GM19324 (cell line): Measurements from ENCODE around the gene HYAL1.
"Not testable (repeated sequence)": the region's sequence is repeated elsewhere in the genome, so short reads cannot be mapped to it uniquely, and the experiment has no call there.

ENCODE experiments used
- ATAC-seq: cut with Tn5 transposase; IDR thresholded peaks from one replicate; pipeline ENCODE4 v1.9.1; 2021; ENCODE audit warnings: mild to moderate bottlenecking, moderate library complexity; ENCODE audit not compliant: unreplicated experiment, low FRiP score

HYAL1 gene

DNA sequence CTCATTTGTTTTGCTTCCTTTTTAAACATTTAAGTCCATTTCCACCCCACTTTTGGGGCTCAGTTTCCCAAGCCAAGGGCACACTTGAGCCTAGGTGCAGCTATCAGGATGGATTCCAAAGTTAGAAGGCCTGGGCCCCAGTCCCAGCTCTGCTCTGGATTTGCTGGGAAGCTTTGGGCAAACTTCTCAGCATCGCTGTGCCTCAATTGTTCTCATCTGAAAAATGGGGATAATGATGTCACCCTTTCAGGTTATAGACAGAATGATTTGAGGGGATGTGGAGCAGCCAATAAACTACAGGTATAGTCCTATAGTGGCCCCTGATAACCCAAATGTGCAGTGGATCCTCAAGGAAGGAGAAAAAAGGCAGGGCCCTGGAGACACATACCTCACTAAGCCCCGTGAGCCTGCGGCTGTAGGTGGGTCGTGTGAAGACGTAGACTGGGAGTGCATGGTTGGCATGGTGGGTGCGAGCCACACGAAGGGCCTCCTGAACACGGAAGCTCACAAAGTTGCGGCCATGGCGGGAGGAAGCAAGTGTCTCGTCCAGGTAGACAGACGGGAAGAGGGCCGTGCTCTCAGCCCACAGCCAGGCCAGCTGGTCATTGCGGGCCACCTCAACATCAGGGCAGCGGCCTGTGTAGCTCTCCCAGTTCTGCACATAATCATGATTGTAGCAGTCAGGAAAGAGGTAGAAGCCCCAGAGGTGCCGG lies 16.0 kb upstream of the HYAL1 start:
- ATAC-seq = no peak

DNA sequence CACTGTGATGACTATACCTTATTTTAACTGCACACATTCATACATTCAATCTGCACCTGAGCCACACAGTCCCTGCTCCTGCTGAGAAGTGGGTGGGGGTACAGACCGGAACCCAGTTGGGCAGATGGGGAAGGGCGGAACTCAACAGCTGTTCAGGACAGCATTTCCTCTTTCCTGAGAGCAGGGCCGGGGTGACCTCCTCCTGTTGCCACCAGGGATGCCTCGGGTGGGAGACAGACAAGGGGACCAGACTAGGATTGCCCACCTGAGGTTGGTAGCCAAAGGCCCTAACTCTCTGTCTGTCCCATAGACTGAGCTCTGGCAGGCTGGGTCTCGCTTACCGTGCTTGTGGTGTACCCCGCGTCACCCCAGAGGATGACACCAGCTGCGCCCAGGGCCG lies 15.2 kb upstream of the HYAL1 start:
- ATAC-seq = no peak

DNA sequence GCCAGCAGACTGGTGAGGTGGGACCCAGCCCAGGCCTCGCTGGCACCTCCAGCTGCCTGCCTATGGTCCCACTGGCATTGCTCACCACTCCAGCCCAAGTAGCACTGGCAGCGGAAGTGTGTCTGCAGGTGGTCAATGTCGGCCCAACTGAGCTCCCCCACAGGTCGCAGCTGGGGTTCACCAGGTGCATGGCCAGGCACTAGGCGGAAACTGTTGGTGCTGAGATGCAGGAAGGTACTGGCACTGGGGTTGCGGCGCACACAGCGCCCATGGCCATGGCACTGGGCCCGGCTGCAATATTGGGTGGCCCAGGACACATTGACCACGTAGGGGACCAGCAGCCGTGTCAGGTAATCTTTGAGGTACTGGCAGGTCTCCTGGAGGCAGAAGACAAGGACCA lies 14.8 kb upstream of the HYAL1 start:
- no peak for ATAC-seq

DNA sequence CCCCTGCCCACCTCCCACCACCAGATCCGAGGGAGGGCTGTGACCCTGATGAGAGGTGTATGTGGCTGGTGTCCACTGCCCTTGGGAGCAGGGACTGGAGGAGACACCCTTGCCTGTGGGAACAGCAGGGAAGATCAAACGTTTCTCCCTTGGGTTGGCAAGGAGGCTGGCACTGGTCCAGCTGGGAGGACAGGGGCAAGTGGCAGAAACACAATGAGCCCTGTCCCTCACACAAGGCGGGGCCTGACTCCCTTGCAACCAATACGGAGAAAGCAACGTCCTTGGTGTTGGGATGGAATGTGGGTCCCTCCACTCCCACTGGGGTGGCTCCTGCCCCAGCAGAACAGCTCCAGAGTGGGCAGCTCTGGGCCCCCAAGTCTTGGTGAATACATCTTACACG lies 13.9 kb upstream of the HYAL1 start:
- ATAC-seq = no peak

DNA sequence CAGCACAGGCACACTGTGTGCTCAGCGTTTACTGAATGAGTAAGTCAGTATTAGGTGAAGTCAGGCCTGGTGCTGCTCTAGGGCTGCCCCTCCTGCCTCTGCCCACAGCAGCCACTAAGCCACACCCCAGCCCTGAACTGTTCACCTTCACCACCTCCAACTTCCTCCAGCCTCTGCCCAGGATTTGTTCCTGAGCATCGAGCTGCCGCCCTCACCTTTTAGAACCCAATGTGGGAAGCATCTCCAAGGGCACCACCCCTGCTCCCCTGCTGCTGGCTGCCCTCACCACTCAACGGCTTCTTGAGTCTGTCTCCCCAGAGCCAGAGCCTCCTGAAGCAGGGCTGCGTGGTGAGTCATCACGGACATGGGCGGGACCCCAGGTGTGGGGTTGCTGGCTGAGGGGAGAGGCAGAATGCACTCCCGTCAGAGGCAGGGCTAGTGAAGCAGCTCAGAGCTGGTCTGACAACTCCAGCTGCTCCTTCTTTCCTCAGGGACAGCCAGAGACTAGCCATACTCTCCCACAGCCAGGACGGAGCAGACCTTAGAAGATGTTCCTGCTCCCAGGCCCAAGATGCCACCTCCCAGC lies 13.4 kb upstream of the HYAL1 start:
- no peak for ATAC-seq

DNA sequence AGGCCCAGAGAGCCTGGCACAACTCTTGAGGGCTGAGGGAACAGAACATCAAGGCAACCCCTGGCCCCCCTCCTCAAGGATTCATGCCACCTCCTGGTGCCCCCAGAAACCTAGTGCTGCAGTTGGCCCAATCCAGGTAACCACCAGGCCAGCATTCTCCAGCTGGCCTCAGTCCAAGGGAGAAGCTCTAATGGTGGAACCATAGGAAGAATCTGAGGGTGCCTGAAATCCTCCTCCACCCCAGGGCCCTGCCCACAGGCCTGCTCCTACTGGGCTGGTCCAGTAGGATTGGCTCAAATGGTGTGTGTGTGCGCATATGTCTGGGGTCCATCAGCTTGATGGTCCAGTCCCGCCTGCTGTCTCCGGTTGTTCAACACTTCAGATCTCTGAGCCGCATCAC lies 11.4 kb upstream of the HYAL1 start:
- no peak for ATAC-seq

DNA sequence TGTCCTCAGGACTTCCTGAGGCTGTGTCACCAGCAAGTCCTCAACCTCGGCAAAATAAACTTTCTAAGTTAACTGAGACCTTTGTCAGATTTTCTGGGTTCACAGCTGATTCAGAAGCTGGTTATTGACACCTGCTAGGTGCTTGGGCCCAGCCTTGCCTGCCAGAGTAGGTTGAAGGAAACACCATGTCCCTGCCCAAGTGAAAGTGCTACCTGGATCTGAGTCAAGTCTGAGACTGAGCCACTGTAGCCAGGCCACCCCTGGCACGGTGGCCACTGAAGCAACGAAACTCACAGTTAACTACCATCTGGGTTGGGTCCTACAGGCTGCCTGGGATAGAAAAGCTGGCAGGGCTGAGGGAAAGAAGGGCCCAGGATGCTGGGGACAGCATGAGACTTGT lies 11.0 kb upstream of the HYAL1 start:
- no peak for ATAC-seq

DNA sequence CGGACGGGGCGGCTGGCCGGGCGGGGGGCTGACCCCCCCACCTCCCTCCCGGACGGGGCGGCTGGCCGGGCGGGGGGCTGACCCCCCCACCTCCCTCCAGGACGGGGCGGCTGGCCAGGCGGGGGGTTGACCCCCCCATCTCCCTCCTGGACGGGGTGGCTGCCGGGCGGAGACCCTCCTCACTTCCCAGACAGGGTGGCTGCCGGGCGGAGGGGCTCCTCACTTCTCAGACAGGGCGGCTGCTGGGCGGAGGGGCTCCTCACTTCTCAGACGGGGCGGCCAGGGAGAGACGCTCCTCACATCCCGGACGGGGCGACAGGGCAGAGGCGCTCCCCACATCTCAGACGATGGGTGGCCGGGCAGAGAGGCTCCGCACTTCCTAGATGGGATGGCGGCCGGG lies 8.7 kb upstream of the HYAL1 start:
- ATAC-seq = not testable (repeated sequence)

DNA sequence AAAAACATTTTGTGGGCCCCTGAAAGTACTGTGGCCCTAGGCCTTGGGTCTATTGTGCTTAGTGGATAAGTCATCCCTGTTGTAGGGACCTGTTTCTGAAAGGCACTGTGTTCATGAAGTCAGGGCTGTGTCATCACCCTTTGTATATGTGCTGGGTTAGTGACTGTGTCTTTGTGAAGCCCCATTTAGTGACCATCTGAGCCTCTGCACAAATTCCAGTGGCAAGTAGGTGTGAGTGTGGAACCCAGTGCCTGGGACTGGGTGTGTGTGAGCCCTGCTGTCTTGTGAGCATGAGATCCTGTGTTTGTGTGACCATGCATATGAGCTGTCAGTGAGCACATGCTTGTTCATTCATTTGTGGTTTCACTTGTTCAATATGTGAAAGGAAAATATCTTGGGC lies 1.2 kb upstream of the HYAL1 start:
- no peak for ATAC-seq

DNA sequence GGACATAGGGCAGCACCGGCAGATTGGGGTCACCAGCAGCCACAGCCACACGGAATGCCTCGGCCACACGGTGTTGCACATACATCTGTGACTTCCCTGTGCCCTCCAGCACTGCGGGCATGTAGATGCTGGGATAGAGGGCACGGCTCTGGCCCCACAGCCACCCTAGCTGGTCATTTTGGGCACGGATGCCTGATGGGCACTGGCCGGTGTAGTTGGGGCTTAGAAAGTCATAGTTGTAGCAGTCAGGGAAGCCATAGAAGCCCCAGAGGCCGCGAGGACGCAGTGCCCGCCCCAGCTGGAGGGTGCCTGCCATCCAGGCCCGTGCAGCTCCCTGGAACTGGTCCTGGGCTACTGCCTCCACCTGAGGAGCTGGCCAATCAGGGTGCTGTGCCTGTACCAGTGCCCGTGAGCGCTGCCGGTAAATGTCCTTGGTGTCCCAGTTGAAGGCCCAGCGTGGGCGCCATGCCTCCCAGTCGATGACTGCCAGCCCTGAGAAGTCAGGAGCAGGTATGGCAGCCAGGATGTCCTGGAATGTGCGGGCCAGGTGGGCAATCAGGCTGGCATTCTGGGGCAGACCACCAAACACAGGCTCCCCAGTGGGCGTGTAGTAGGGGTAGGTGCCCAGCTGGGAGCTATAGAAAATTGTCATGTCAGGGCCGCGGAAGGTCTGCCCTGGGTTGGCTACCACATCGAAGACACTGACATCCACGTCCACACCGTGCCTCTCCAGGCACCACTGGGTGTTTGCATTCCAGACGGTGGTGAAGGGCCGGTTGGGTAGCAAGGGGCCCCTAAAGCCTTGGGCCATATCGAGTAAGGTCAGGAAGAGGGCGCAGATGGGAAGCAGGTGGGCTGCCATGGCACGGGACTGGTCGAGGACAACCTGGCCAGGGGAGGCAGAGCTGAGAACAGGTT lies 1.0 kb downstream of the HYAL1 start:
- ATAC-seq = no peak

DNA sequence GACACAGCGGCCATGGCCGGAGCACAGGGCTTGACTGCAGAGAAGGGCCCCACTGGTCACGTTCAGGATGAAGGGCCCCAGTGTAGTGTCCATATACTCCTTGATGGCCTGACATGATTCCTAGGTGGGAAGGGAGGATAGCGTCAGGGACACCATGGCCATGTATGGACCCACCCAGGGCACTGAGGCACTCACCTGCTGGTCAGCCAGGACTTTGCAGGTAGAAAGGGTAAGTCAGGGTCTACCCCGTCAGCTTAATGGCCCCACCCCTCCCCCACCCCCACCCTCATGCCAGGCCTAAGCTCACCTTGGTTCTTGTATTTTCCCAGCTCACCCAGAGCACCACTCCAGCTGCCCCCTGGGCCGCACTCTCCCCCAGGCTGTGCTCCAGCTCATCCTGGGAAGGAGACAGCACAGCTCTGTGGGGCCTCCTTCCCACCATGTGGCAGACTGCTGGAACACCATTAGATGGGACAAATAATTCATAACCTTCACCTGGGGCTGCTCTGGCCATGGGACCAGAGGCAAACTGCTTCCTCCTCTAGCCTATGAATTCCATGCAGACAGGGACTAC lies 2.6 kb downstream of the HYAL1 start:
- no peak for ATAC-seq

DNA sequence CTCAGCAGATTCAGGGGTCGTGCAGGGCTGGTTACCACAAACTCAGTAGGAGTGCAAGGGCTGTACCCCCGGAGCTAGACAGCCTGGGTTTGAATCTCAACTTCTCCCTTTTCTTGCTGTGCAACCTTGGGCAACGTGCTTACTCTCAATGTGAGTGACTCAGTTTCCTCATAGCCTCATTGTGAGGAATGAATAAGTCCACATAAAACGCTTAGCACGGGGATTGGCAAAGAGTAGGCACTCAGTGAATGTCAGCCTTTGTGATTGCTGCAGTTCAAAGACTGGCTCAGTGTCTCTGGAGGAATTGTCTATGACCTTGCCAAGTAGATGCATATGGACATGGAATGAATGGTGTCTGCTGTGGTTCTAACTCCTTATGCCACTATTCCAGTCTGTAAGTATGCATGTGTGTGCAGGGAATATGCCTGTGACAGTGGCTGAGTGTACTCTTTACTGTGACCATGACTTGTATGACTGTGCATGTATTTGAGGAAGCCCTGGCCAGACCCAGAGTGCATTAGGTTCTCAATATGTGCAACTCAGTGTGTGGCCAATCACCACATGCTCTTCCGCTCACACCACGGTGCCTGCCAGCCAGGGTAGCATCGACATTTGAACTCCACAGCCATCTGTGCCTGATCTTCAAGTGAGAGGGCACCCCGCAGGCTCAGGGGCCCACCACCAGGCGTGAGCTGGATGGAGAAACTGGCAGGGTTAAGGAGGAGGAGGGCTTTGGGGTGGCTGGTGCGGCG lies 3.3 kb downstream of the HYAL1 start:
- no peak for ATAC-seq

DNA sequence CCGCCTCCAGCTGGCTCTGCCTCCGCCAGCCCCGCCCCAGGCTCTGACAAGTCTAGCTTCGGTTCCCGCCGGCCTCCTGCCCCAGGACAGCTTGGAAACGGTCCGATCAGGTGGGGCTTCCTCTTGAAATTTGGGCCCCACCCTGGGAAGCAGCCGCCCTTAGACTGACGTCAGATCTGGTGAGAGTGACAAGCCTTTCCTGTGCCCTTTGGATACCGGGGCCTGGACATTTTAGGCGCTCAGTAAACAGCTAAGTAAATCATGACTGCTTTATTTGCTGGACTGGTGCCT lies 3.8 kb downstream of the HYAL1 start:
- no peak for ATAC-seq

DNA sequence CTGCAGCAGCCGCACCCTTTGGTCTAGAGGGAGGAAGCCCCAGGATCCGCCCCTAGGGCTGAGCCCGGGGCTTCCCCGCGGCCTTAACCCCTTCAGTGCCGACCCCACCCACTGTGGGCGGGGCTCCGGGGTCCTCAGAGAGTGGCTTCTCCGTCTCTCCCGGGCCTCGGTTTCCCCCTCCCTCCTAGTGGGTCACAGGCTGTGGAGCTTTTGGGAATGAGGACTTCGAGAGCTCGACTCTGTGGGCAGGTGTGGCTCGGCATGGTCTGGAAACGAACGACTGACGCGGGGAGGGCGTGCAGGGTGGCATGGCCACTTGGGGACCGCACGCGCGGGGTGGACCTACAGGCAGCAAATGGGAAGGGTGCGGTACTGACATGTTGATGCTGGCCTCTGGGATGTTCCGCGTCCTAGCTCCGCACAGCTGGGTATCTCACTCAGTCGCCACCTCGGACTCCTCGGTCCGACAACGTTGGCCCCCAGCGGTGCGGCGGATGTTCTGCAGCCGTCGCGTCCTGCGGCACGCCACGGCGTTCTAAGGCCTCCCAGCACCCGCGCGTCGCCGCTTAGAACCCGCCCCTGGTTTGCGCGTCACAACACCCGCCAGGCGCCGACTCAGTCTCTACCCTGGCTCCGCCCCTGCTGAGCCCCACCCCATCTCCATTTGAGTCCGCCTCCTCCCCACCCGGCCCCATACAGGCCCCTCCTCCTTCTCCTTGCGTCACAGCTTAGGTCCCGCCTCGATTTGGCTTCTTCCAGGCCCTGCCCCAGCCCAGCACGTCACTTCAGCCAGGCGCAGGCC lies 4.3 kb downstream of the HYAL1 start, which contains the start of the genes HYAL3 and NAA80:
Gene HYAL3 (minus strand): TSS at position 570 of the 802 bp plus-strand sequence. CDS start 3,803 bp downstream, outside the sequence.
Gene NAA80 (minus strand): TSS at position 570 of the 802 bp plus-strand sequence. CDS start 1,942 bp downstream, outside the sequence.
- ATAC-seq = peak; percentile 84

DNA sequence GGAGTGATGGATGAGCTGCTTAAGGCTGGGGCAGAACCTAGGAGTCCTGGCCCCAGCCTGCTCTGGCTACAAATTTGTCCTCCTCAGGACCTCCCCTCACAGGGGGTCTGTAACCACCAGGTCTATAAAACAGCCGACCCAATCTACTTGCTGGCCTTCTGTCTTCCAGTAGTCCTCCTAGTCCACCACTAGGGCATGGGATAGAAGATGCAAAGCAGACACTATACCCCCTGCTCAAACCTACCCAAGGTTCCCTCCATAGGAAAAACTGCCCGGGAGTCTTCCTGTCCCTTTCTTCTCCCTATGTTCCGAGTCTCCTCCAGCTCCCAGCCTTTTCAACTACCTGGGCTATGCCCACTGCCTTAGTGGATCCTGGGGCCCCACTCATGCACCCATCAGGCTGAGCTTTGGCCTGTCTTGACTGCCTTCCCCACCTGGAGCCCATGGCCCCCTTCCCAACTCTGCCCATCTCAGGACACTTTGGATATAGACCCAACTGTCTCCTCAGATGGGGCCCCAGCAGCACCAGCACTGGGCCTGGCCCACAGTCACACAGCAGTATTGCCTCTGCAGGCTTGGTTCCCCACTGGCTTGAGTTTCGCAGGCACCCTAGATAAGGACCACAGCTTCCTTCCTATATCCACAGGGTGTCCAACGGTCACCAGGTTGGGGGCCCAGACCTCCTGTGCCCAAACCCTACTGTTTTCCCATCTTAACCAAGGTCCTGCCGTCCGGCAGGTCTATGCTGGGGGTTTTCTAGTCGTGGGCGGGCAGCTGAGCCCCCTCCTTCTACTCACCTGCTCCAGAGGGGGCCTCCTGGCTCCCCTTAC lies 5.3 kb downstream of the HYAL1 start:
- ATAC-seq = no peak

DNA sequence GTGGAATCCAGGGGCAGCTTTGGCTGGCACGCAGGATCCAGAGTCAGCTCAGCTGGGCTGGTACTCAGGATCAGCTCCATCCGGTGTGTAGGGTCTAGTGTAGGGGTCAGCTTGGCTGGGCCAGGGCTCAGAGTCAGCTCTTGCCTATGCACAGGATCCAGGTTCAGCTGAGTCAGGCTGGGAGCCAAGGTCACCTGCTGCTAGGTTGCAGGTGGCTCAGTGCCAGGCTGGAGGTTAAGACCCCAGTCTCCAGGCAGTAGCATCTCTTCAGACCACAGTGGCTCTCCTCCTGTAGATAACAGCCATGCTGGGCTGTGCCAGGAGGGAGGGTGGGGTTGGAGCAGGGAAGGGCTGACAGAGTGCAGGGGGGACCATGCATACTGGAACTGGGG lies 6.0 kb downstream of the HYAL1 start:
- ATAC-seq = no peak

DNA sequence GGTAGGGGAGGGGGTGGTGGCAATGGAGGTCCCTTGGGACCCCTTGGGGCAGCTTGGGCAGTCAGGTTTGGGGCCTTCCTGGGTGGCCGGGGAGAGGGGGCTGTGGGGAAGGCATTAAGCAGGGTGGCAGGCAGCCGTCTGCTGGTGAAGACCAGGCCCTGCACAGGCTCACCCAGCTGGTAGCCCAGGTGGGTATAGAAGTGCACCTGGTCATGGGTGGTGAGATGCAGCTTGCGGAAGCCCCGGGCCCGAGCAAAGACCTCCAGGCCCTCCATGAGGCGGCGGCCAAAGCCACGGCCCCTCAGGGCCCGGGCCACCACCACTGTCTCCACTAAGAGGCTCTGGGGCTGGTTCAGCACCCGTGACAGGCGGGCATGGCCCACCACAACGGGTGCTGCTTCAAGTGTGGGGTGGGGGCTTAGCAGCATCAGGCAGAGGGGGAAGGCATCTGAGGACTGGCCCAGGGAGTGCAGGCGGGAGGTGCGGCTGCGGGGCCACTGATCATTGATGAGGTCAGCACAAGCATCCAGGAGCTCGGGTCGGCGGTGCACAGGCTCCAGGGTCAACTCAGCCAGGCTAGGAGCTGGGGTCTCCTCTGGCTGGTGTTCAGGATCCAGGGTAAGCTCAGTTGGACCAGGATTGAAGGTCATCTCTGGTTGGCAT lies 6.5 kb downstream of the HYAL1 start:
- ATAC-seq = no peak
